K562 (cell line): ENCODE results near the gene PDE6D. TPM values are rescaled to one million over a fixed set of nuclear protein-coding genes. Genes with fewer than 3 reads are reported as not detected.

Experiments used
- BRD9 ChIP-seq: fragments of 450-650 bp; IDR thresholded peaks from 2 replicates; pipeline ENCODE4 v1.6.1; 2018; ENCODE audit warnings: low read depth; ENCODE audit not compliant: partially characterized antibody
- EGR1 ChIP-seq: fragments of 450-650 bp; conservative IDR thresholded peaks from 2 replicates; pipeline ENCODE4 v1.6.1; 2017; ENCODE audit warnings: mild to moderate bottlenecking
- GABPA ChIP-seq: fragments of 200-800 bp; sonication (Bioruptor generic); conservative IDR thresholded peaks from 2 replicates; pipeline ENCODE4 v1.6.1; 2016; ENCODE audit warnings: low read depth, missing genetic modification characterization, missing compliant biosample characterization
- MAZ ChIP-seq, 2 experiments: fragments of 450-650 bp in 1 of 2; sonication (generic) in 1 of 2; formaldehyde crosslinking; IDR thresholded peaks in 1 of 2; conservative IDR thresholded peaks in 1 of 2; 2 replicates each; pipeline versions ENCODE4 v1.4.0 to v1.5.0; 2020; ENCODE audit warnings: mild to moderate bottlenecking in 1 of 2, missing genetic modification reagents in 1 of 2
- NFIC ChIP-seq: fragments of 450-650 bp; IDR thresholded peaks from 2 replicates; pipeline ENCODE4 v1.6.1; 2017; ENCODE audit warnings: mild to moderate bottlenecking, inconsistent platforms
- NFRKB ChIP-seq: fragments of 450-650 bp; IDR thresholded peaks from 2 replicates; pipeline ENCODE4 v1.6.1; 2016; ENCODE audit warnings: low read depth
- RBM22 ChIP-seq: fragments of 200-400 bp; formaldehyde crosslinking; IDR thresholded peaks from 2 replicates; pipeline ENCODE4 v1.6.1; 2018; ENCODE audit warnings: low read length, low read depth; ENCODE audit not compliant: poor library complexity, severe bottlenecking
- SNIP1 ChIP-seq: fragments of 450-650 bp; IDR thresholded peaks from 2 replicates; pipeline ENCODE4 v1.7.1; 2017; ENCODE audit warnings: low read depth, mild to moderate bottlenecking
- SOX6 ChIP-seq: fragments of 450-650 bp; IDR thresholded peaks from 2 replicates; pipeline ENCODE4 v1.6.1; 2014; ENCODE audit warnings: mild to moderate bottlenecking
- TAF7 ChIP-seq: fragments of 450-650 bp; IDR thresholded peaks from 2 replicates; pipeline ENCODE4 v1.6.1; 2016; ENCODE audit warnings: missing genetic modification characterization, missing compliant biosample characterization
- ZBTB17 ChIP-seq: fragments of 450-650 bp; formaldehyde crosslinking; IDR thresholded peaks from 2 replicates; pipeline ENCODE4 v1.4.0; 2020; ENCODE audit warnings: mild to moderate bottlenecking
- polyA plus RNA-seq, 8 experiments: library from polyadenylated mRNA; depleted of rRNA in 4 of 8; stranded (reverse) in 5 of 8; unstranded in 3 of 8; fragments of >200 nt; fragmentation: Nextera tagmentation in 2 of 8; fragmentation: Illumina TruSeq in 1 of 8; extraction: Ambion mirVana in 2 of 8; extraction: Trizol in 1 of 8; gene quantifications; 2 replicates each; pipeline versions ENCODE4 v1.2.1 to v1.2.3, GENCODE V29; 2011 to 2014; ENCODE audit warnings: inconsistent platforms in 1 of 8, missing spikeins in 1 of 8
- total RNA-seq, 7 experiments: library from RNA; depleted of rRNA in 6 of 7; stranded (reverse); fragments of >200 nt in 6 of 7; fragmentation: Illumina TruSeq in 2 of 7; extraction: Trizol in 2 of 7; gene quantifications; 2 replicates each; pipeline versions ENCODE4 v1.2.1 to v1.2.3, GENCODE V29; 2011 to 2021; ENCODE audit warnings: low replicate concordance in 1 of 7
- TF ChIP-seq, protein P1 (sequence below): fragments of 450-650 bp; IDR thresholded peaks from 2 replicates; pipeline ENCODE4 v1.6.1; 2016; ENCODE audit warnings: antibody characterized with exemption
- TF ChIP-seq, protein P2 (sequence below): fragments of 250-450 bp; sonication (Bioruptor Pico); IDR thresholded peaks from 2 replicates; pipeline ENCODE4 v1.4.0; 2020; ENCODE audit warnings: mild to moderate bottlenecking
- TF ChIP-seq, protein P3 (sequence below): fragments of 250-450 bp; sonication (Bioruptor Pico); IDR thresholded peaks from 2 replicates; pipeline ENCODE4 v1.4.0; 2020; ENCODE audit warnings: mild to moderate bottlenecking, moderate library complexity, borderline replicate concordance
- TF ChIP-seq, protein P4 (sequence below): fragments of 450-650 bp; IDR thresholded peaks from 2 replicates; pipeline ENCODE4 v1.6.1; 2017; ENCODE audit warnings: antibody characterized with exemption, mild to moderate bottlenecking

Gene PDE6D
- total and polyA plus RNA-seq, 9 of the 15 experiments (the other 6 are each of a cell fraction or from before 2014, with no cell fraction given): 0.65 to 11.6 (median 7.0) TPM

DNA sequence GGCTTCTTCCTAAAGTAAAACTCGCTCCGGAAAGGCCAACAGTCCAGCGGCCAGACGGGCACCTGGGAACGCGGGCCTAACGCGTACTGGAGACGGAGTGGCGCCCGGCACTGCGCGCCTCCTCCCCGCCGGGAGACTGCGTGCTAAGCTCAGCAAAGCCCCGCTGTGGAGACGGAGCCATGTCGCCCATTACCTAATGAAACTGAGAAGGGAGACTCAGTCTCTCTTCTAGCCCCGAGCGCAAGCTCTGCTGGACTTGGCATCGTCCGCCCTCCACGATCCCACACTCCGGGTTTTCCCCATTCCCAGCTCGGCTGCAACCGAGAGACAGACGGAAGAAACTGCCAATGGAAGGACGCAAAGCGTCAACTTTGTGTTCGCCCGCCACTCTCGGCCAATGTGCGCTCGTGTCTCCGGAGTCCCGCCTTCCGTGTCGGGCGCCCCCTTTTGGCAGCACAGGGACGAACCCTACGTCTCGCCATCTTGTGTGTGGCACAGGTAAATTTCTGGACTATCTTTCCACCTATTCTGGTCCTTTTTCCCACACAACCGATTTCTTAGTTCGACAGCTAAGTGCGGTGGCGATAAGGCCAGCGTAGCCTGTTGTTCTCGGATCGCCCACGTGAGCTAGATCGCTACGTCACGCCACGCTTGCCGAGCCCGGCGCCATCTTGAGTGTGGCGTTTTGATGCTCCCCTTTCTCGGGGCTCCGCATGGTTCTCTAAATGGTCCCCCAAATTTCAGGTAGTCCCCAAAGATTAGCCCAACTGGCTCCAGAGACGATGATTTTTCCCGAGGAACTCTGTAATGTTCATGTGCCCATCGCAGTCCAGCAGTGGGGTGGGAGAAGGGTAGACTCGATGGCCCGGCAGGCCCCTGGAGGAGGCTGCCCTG lies 74.1 kb downstream of the PDE6D start (continued):
- 0 out of 4 replicates have a peak, but pooled peaks have one; percentile 7 to 9 for TF ChIP-seq MAZ (CRISPR knock-in tag; conservative IDR thresholded peaks at IDR 0.05 in 1 of 2, IDR thresholded peaks at IDR 0.05 in 1 of 2)
- TF ChIP-seq, protein P1, sequence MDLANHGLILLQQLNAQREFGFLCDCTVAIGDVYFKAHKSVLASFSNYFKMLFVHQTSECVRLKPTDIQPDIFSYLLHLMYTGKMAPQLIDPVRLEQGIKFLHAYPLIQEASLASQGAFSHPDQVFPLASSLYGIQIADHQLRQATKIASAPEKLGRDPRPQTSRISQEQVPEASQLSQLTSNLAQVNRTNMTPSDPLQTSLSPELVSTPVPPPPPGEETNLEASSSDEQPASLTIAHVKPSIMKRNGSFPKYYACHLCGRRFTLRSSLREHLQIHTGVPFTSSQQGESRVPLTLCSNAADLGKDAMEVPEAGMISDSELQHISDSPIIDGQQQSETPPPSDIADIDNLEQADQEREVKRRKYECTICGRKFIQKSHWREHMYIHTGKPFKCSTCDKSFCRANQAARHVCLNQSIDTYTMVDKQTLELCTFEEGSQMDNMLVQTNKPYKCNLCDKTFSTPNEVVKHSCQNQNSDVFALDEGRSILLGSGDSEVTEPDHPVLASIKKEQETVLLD: no peak
- TF ChIP-seq RBM22: peak; percentile 75
- TF ChIP-seq, protein P2, sequence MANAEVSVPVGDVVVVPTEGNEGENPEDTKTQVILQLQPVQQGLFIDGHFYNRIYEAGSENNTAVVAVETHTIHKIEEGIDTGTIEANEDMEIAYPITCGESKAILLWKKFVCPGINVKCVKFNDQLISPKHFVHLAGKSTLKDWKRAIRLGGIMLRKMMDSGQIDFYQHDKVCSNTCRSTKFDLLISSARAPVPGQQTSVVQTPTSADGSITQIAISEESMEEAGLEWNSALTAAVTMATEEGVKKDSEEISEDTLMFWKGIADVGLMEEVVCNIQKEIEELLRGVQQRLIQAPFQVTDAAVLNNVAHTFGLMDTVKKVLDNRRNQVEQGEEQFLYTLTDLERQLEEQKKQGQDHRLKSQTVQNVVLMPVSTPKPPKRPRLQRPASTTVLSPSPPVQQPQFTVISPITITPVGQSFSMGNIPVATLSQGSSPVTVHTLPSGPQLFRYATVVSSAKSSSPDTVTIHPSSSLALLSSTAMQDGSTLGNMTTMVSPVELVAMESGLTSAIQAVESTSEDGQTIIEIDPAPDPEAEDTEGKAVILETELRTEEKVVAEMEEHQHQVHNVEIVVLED: peak; percentile 58; the same call in 1 of the 2 replicates
- no peak for TF ChIP-seq ZBTB17 (CRISPR knock-in tag)
- TF ChIP-seq SOX6: peak; percentile 84
- TF ChIP-seq SNIP1: no peak
- TF ChIP-seq, protein P3, sequence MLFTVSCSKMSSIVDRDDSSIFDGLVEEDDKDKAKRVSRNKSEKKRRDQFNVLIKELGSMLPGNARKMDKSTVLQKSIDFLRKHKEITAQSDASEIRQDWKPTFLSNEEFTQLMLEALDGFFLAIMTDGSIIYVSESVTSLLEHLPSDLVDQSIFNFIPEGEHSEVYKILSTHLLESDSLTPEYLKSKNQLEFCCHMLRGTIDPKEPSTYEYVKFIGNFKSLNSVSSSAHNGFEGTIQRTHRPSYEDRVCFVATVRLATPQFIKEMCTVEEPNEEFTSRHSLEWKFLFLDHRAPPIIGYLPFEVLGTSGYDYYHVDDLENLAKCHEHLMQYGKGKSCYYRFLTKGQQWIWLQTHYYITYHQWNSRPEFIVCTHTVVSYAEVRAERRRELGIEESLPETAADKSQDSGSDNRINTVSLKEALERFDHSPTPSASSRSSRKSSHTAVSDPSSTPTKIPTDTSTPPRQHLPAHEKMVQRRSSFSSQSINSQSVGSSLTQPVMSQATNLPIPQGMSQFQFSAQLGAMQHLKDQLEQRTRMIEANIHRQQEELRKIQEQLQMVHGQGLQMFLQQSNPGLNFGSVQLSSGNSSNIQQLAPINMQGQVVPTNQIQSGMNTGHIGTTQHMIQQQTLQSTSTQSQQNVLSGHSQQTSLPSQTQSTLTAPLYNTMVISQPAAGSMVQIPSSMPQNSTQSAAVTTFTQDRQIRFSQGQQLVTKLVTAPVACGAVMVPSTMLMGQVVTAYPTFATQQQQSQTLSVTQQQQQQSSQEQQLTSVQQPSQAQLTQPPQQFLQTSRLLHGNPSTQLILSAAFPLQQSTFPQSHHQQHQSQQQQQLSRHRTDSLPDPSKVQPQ: no peak
- TF ChIP-seq BRD9: peak; percentile 88
- peak; percentile 47; the same call in 1 of the 2 replicates for TF ChIP-seq GABPA
- TF ChIP-seq, protein P4, sequence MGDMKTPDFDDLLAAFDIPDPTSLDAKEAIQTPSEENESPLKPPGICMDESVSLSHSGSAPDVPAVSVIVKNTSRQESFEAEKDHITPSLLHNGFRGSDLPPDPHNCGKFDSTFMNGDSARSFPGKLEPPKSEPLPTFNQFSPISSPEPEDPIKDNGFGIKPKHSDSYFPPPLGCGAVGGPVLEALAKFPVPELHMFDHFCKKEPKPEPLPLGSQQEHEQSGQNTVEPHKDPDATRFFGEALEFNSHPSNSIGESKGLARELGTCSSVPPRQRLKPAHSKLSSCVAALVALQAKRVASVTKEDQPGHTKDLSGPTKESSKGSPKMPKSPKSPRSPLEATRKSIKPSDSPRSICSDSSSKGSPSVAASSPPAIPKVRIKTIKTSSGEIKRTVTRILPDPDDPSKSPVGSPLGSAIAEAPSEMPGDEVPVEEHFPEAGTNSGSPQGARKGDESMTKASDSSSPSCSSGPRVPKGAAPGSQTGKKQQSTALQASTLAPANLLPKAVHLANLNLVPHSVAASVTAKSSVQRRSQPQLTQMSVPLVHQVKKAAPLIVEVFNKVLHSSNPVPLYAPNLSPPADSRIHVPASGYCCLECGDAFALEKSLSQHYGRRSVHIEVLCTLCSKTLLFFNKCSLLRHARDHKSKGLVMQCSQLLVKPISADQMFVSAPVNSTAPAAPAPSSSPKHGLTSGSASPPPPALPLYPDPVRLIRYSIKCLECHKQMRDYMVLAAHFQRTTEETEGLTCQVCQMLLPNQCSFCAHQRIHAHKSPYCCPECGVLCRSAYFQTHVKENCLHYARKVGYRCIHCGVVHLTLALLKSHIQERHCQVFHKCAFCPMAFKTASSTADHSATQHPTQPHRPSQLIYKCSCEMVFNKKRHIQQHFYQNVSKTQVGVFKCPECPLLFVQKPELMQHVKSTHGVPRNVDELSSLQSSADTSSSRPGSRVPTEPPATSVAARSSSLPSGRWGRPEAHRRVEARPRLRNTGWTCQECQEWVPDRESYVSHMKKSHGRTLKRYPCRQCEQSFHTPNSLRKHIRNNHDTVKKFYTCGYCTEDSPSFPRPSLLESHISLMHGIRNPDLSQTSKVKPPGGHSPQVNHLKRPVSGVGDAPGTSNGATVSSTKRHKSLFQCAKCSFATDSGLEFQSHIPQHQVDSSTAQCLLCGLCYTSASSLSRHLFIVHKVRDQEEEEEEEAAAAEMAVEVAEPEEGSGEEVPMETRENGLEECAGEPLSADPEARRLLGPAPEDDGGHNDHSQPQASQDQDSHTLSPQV: peak; percentile 27; the same call in 1 of the 2 replicates
- peak; percentile 57 for TF ChIP-seq NFIC
- peak; percentile 99 for TF ChIP-seq NFRKB
- TF ChIP-seq TAF7 (tag): peak; percentile 100
- 0 out of 2 replicates have a peak, but pooled peaks have one; percentile 26 for TF ChIP-seq EGR1
